ENCODE results near the gene DNAJC11.

DNAJC11 gene

DNA sequence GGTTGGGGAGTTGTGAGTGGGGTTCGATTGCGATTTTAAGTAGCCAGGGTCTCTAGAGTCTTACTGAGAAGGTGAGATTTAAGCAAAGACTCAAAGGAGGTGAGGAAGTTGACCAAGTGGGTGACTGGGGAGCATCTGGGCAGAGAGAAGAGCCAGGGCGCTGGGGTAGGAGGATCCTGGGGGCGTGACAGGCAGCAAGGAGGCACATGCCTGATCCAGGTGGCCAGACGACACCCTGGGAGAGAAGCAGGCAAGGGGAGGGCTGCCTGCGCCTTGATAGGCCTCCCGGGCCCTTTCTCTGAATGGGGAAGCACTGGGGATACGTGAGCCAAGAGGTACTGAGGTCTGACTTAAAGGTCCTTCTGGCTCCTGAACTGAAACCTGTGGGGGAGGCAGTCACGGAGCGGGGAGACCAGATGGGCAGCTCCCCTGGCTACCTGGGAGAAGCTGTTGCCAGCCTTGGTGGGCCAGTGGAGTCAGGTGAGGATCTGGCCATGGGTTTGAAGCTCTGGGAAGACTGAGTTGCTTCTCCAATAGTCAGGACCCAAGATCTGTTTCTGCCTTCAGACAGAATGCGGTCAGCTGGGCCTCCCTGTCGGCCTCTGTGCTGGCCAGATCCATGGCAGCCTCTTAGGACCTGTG, 116.4 kb downstream of the DNAJC11 start:
- Histone ChIP-seq H3K4me3 (ENCODE audit: low read length in 2 of 2) (no peak overlapping the region), H3K4me1 (ENCODE audit: control insufficient read depth in 2 of 2, insufficient read depth in 2 of 2, low read length in 2 of 2) (peaks cover 24 to 36% of the 10 kb centered on the region in 2 donors), H3K27ac (ENCODE audit: low read depth in 2 of 2, low read length in 2 of 2) (no peak overlapping the region), H3K9me3 (ENCODE audit: control insufficient read depth in 2 of 2, low read length in 2 of 2) (no peaks in the 10 kb centered on the region), H3K36me3 (ENCODE audit: control insufficient read depth in 2 of 2, insufficient read depth in 2 of 2, low read length in 2 of 2) (peaks cover 13 to 33% of the 10 kb centered on the region in 2 donors), H3K27me3 (ENCODE audit: control insufficient read depth in 2 of 2, insufficient read depth in 2 of 2, low read length in 2 of 2) (no peaks in the 10 kb centered on the region), H3K9ac (ENCODE audit: low read depth in 1 of 2, low read length in 2 of 2) (no peak overlapping the region)

All from mucosa of rectum (tissue), 2 donors.